GM12875 (cell line): ENCODE measurements around the gene MRPL44.

Source experiments
- H3K4me3 ChIP-seq: one replicate; pipeline ENCODE4 v1.5.1; 2011; ENCODE audit warnings: low read depth, low read length, control low read depth
- CTCF ChIP-seq: IDR thresholded peaks from 2 replicates; pipeline ENCODE4 v1.5.1; 2011; ENCODE audit warnings: low read depth, mild to moderate bottlenecking, control low read depth, inconsistent platforms, low read length, moderate library complexity, borderline replicate concordance; ENCODE audit not compliant: insufficient read depth

Gene MRPL44

GRCh38 chr2:224009605-224010315 is 52.5 kb downstream of the MRPL44 start:
- TF ChIP-seq CTCF = no peak
- no peak overlapping the region for H3K4me3 ChIP-seq

- H3K4me3 ChIP-seq = no peak overlapping the region
- no peak for TF ChIP-seq CTCF
Observed at GRCh38 chr2:224011837-224012236, 54.6 kb downstream of the MRPL44 start.

GRCh38 chr2:224014336-224014735 is 57.1 kb downstream of the MRPL44 start:
- H3K4me3 ChIP-seq = no peak overlapping the region
- TF ChIP-seq CTCF = no peak

GRCh38 chr2:224016963-224017362 is 59.7 kb downstream of the MRPL44 start:
- no peak for TF ChIP-seq CTCF

More at GRCh38 chr2:224016963-224017362, 59.7 kb downstream of the MRPL44 start:
- no peak overlapping the region for H3K4me3 ChIP-seq
